ENCODE measurements around the gene LIN9.
"Not testable (repeated sequence)": the region's sequence is repeated elsewhere in the genome, so short reads cannot be mapped to it uniquely, and the experiment has no call there.

Gene LIN9

GRCh38 chr1:226308723-226309397, at the start of gene LIN9:
Gene LIN9 (minus strand): TSS chr1:226309164. CDS start chr1:226309139, 25 bp downstream.
- DNase-seq: peak; percentile 92

- DNase-seq: no peak
Measured at GRCh38 chr1:226357416-226357815, 48.5 kb upstream of the LIN9 start.

GRCh38 chr1:226355669-226356551, 46.9 kb upstream of the LIN9 start:
- DNase-seq: no peak

DNA sequence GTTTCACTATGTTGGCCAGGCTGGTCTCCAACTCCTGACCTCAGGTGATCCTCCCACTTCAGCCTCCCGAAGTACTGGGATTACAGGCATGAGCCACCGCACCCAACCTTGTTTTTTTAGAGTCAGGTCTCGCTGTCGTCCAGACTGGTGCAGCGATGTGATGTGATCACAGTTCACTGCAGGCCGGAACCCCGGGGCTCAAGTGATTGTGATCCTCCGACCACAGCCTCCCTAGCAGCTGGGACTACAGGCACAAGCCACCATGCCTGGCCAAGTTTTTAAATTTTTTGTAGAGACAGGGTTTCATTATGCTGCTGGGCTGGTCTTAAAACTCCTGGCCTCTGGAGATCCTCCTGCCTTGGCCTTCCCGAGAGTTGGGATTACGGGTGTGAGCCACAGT, 46.1 kb upstream of the LIN9 start:
- DNase-seq: no peak

DNA sequence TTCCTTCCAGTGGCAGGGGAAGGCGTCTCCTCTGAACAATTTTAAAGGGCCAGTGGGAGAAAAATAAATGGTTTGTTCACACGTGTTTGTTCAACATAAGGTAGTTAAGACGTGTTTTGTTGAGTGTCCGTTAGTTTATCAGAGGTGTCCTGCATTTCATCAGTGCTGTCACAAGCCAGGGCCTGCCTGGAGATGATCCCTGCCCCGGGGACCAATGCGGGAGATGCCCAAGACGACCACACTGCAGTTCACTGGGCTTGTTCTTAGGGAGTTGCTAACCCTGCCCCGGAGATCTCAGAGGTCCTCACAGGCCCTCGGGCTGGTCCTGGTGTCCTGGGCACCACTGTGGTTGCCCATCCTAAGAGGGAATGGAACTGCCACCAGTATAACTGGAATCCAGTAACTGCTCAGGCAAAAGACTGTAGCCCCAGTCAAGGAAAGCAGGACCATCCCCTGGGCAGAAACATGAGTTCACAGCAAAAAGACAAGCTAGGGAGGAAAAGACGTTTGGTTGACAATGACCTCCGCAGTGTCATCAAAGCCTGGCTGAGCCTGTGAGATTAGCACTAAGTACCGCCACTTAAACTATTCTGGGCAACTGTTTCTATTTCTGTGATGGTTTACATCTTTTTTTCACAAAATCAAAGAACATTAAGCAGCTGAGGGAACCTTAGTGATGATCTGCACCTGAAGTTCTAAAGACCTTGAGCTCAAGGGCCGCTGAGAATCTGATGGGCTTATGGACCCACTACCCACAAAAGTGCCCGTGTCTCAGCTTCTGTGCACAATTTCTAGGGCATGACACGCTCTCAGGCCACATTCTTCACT, 44.9 kb upstream of the LIN9 start:
- no peak for DNase-seq

DNA sequence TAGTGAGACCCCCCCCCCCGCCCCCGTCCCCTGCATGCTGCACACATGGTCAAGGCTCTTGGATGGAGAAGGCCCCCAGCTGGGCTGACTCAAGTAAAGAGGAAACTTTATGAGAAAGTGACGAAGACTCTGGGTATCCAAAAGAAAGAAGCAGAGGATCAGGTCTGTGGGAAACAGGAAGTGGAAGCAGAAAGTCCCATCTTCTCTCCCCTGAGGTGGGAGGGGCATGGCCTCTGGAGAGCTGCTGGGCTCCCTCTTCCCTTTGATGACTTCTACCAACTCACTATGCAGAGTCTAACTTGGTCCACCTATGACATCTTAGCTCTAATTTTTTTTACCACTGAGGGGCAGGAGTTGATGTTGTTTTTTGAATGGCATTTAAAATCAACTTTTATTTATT, 42.7 kb upstream of the LIN9 start:
- no peak for DNase-seq

- no peak for DNase-seq
Measured at GRCh38 chr1:226350519-226350865, 41.5 kb upstream of the LIN9 start.

DNA sequence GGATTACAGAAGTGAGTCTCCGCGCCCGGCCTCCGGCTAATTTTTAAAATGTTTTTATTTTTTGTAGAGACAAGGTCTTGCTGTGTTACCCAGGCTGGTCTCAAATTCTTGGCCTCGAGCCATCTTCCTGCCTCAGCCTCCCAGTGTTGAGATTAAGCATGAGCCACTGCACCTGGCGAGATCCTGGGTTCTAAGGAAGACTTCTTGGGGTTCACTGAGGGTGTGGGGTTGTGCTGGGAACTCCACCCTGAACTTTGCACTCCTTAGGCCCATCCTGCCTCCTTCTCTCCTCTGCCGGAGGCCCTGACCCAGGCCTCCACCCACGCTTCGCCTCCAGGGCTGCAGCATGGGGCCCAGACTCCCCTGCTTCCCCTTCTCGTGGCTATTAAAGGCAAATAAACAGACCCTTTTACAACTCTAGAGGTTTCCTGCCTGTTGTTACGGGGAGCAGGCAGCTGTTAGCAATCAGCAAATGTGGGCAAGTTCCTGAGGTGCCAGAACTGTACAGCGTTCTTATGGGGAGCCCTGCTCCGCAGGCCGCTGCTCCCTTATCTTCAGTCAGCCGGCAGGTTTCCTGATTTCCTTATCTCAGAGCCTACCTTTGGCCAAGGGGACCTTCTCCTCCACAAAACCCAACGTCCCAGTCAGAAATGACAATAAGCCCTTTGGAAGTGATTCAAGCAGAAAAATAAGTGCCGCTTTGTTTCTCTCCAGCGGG, 41.0 kb upstream of the LIN9 start:
- DNase-seq: no peak

GRCh38 chr1:226349081-226349480, 40.1 kb upstream of the LIN9 start:
- no peak for DNase-seq

- DNase-seq: no peak
Measured at GRCh38 chr1:226344441-226345259, 35.7 kb upstream of the LIN9 start.

- DNase-seq: no peak
Measured at GRCh38 chr1:226342656-226343055, 33.7 kb upstream of the LIN9 start.

- DNase-seq: not testable (repeated sequence)
Measured at GRCh38 chr1:226340111-226340510, 31.1 kb upstream of the LIN9 start.

DNA sequence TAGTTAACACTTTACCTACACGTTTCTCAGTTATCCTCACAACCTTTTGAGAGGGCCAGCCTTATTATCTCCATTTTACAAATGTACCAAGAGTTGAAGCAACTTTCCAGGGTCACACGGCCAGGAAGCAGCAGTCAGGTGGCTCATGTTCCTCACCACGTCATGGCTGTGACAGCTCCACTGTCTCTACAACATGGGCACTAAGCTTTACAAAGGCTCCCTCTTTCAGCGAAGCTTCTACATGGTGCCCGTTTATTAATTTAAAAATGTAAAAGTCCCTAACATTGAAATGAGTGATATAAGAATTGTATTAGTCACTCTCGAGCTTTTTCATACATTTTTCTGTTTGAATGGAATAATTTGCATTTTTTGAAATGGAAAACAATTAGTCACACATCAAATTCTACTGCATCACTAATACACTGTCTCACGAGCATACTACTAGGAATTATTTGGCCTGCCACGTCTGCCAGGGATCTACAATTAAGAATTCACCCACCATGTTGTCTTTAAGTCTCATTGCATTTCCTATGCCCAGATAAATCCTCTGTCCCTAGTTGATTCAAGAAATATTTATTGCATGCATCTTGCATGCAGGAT, 28.4 kb upstream of the LIN9 start:
- DNase-seq: no peak

DNA sequence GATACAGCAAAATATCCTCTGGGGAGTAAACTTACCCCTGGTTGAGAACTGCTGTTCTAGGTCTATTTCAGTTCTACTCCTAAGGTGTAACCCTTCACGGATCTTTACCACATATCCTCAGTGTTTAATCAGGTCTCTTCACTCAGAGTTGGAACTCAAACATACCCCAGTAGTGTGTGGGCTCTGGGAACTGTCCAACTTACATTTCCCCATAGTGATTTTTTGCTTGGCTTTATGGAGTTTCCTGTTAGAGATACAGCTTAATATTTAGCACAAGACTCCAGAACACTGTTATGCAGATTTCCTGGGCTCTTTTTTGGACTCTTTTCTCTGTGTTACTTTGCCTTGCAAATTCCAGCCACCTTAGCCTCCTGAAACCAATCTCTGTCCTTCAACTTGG, 26.7 kb upstream of the LIN9 start:
- no peak for DNase-seq

GRCh38 chr1:226332947-226333346, 24.0 kb upstream of the LIN9 start:
- peak; percentile 18 for DNase-seq

GRCh38 chr1:226329237-226329636, 20.3 kb upstream of the LIN9 start:
- no peak for DNase-seq

DNA sequence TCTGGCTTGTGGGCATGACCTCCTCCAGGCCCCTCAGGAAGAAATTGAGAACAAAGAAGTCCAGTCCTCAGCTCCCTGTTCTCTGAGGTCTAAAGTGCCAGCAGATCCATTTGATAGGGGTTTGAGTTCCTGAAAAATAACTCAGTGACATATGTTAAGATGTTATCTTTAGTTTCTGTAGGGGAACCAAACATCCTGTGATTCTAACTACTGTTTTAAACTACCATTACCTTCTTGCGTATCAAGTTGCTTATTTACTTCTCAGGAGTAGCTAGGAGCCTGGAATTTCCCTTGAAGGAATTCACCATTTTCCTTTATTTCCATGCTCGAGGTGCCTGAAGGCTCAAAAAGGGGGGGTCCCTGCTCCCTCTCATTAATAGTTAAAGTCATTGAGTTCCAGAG, 18.8 kb upstream of the LIN9 start:
- no peak for DNase-seq

DNA sequence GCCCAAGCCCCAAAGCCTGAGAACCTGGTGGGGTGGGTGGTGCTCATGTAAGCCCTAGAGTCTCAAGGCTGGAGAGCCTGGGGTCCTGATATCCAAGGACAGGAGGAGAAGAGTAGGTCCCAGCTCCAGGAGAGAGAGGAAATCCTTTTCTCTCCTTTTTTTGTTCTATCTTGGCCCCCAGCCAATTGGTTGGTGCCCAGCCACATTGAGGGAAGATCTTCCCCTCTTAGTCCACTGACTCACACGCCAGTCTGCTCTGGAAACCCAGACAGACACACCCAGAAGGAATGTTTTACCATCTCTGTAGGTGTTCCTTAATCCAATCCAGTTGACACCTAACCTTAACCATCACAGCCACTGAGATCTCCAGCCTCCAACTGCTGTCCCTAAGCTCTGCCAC, 16.2 kb upstream of the LIN9 start:
- no peak for DNase-seq

GRCh38 chr1:226324479-226324878, 15.5 kb upstream of the LIN9 start:
- no peak for DNase-seq

DNA sequence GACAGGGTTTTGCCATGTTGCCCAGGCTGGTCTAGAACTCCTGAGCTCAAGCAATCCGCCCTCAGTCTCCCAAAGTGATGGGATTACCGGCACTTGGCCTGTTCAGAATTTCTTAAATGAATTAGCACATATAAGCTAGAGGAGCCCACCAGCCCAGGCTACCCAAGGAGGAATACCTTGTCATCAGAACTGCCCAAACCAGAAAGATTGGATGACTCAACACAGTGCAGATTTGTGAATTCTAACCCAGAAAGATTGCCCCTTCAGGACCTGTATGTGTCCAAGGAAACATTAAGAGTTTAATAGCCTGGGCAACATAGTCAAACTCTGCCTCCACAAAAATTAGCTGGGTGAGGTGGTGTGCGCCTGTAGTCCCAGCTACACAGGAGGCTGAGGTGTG, 14.0 kb upstream of the LIN9 start:
- DNase-seq: no peak

GRCh38 chr1:226320930-226321329, 12.0 kb upstream of the LIN9 start:
- no peak for DNase-seq

DNA sequence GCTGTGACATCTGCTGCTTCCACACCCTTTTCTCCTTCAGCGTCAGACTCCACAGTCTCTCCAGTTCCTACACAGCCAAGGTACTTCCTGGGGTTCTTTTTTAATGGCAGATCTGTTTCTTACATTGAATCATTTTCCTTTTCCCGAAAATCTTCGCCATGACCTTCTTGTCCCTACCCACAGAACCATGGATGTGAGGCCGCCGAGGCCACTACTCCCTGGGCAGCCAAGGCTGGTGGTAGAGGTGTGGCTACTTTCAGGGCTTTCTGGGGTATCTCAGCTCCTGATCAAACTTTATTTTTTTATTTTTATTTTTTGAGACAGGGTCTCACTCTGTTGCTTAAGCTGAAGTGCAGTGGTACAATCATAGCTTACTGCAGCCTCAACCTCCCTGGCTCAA, 9.5 kb upstream of the LIN9 start:
- DNase-seq: no peak
